Heart right ventricle (tissue), 16 donors: ENCODE data around the gene NUMBL. TPM values are rescaled to one million over a fixed set of nuclear protein-coding genes. Genes with fewer than 3 reads are reported as not detected.
A peak's percentile ranks its signal among the peaks of the same experiment; 100 is the strongest.

Experiments
- ATAC-seq, 8 donors: fragments of 200-7000 bp; cut with Tn5 transposase; one replicate each; pipeline ENCODE4 v1.9.1; 2020; ENCODE audit warnings: mild to moderate bottlenecking in 8 of 8, moderate library complexity in 8 of 8, moderate number of reproducible peaks in 1 of 8
- DNase-seq, 2 donors: peaks; one replicate each; pipeline ENCODE4 v3.0.0-alpha.2; 2020
- H3K27ac ChIP-seq, 10 donors: fragments of 200-600 bp; sonication (generic) in 2 of 10; one replicate each; pipeline versions ENCODE4 v1.5.0 to v1.8.0; 2020 to 2022; ENCODE audit warnings: mild to moderate bottlenecking in 3 of 10
- H3K27me3 ChIP-seq, 7 donors: fragments of 200-600 bp; one replicate each; pipeline ENCODE4 v1.8.0; 2021 to 2022; ENCODE audit warnings: mild to moderate bottlenecking in 2 of 7
- H3K36me3 ChIP-seq, 9 donors: fragments of 200-600 bp; sonication (generic) in 1 of 9; one replicate each; pipeline versions ENCODE4 v1.5.0 to v1.8.0; 2020 to 2022; ENCODE audit warnings: mild to moderate bottlenecking in 2 of 9
- H3K4me1 ChIP-seq, 9 donors: fragments of 200-600 bp; sonication (generic) in 1 of 9; one replicate each; pipeline versions ENCODE4 v1.5.0 to v1.8.0; 2020 to 2022; ENCODE audit warnings: mild to moderate bottlenecking in 4 of 9
- H3K4me3 ChIP-seq, 10 donors: fragments of 200-600 bp; sonication (generic) in 2 of 10; one replicate each; pipeline versions ENCODE4 v1.5.0 to v1.8.0; 2020 to 2022; ENCODE audit warnings: mild to moderate bottlenecking in 7 of 10, moderate library complexity in 2 of 10
- H3K9me3 ChIP-seq, 11 donors: fragments of 200-600 bp in 10 of 11; sonication (generic) in 2 of 11; one replicate each; pipeline versions ENCODE4 v1.5.0 to v1.8.0; 2013 to 2022; ENCODE audit warnings: mild to moderate bottlenecking in 2 of 11, control low read depth in 1 of 11, moderate library complexity in 1 of 11
- WGBS, 2 donors: extraction: QIAGEN DNeasy Blood & Tissue Kit; methylation state at CpG; one replicate each; pipeline ENCODE4 v1.1.7; 2013; ENCODE audit warnings: inconsistent platforms in 1 of 2; 5-methylcytosine and 5-hydroxymethylcytosine counted together
- intact Hi-C, 10 donors: fragments of 100-400 bp; cut with DNase I; formaldehyde crosslinking; loops; one replicate each; pipeline versions ENCODE4 v1.11.1 to v1.14.2; 2022
- long read RNA-seq, 3 donors: library from polyadenylated mRNA; unstranded; transcript quantifications; one replicate each; pipeline ENCODE4 v2.0.0, GENCODE V29; 2020 to 2021
- polyA plus RNA-seq, 2 donors: library from polyadenylated mRNA; stranded (reverse); fragments of 200-250 nt; gene quantifications; one replicate each; pipeline ENCODE4 v1.2.3, GENCODE V29; 2013
- total RNA-seq, 10 donors: library from RNA; stranded (reverse); fragmentation: NEBNext Ultra II Directional in 3 of 10; extraction: Animal tissue kit (Norgen Biotek cat#: 25700) in 3 of 10; gene quantifications; one replicate each; pipeline versions ENCODE4 v1.2.1 to v1.2.4, GENCODE V29; 2021 to 2023
- TF ChIP-seq, protein P1 (sequence below), 9 donors: fragments of 200-600 bp; sonication (generic) in 2 of 9; IDR thresholded peaks; one replicate each; pipeline versions ENCODE4 v1.5.0 to v1.8.0; 2021 to 2022; ENCODE audit warnings: antibody characterized with exemption in 9 of 9, mild to moderate bottlenecking in 5 of 9, moderate library complexity in 1 of 9
- donor health status: Arrhythmogenic right ventricular cardiomyopathy.
- donor health status: ischemic (EF 13 %, LVEDD 7.1; RV severe dilation, severe dysfunction).
- donor health status: healthy with polysubstance abuse.
- donor health status: DM: no; HTN: yes; CAD: no.
- donor health status: DM: no; HTN: no; CAD: no.
- donor health status: ischemic (EF 25% LVEDD 6.9; RV normal size, moderate dysfunction).
- donor health status: ischemic (EF 25% LVEDD 5.7; RV mildly dilated, moderate dysfunction).
- donor health status: healthy.
- donor health status: DM: yes; HTN: yes; CAD: no.
- donor health status: Ischemic cardiomyopathy.
- donor health status: ischemic (EF 35%, LVEDD 5.7; RV mildly dilated, moderate dysfunction).
- donor health status: nonischemic (EF 11% LVEDD 7.7; RV severe dilation, severe dysfunction).
- donor health status: DM: yes; HTN: yes; CAD: no.
- donor health status: PGD.
- donor health status: ischemic (EF 29% LVEDD 5.4; RV normal size, mild dysfunction).
- donor health status: nonischemic (EF 23%, LVEDD 6.1; RV moderate dilation, normal function).

NUMBL gene
- total RNA-seq = 10 to 100 TPM in 5 of 10 donors, 1 to 10 TPM in 5; 7.1 to 15.3 (median 10.0) TPM
- polyA plus RNA-seq = 10 to 100 TPM; 11.2 to 14.0 TPM
- long read RNA-seq, donor 1, partial matches to known transcripts = 0 of 2 reads
- long read RNA-seq, donor 1, other reads (novel, unspliced or antisense) = 2 of 2 reads
- long read RNA-seq, donor 2, partial matches to known transcripts = 2 of 6 reads
- long read RNA-seq, donor 2, other reads (novel, unspliced or antisense) = 4 of 6 reads
- long read RNA-seq, donor 3, partial matches to known transcripts = 0 of 1 reads
- long read RNA-seq, donor 3, other reads (novel, unspliced or antisense) = 1 of 1 reads

- TF ChIP-seq, protein P1, sequence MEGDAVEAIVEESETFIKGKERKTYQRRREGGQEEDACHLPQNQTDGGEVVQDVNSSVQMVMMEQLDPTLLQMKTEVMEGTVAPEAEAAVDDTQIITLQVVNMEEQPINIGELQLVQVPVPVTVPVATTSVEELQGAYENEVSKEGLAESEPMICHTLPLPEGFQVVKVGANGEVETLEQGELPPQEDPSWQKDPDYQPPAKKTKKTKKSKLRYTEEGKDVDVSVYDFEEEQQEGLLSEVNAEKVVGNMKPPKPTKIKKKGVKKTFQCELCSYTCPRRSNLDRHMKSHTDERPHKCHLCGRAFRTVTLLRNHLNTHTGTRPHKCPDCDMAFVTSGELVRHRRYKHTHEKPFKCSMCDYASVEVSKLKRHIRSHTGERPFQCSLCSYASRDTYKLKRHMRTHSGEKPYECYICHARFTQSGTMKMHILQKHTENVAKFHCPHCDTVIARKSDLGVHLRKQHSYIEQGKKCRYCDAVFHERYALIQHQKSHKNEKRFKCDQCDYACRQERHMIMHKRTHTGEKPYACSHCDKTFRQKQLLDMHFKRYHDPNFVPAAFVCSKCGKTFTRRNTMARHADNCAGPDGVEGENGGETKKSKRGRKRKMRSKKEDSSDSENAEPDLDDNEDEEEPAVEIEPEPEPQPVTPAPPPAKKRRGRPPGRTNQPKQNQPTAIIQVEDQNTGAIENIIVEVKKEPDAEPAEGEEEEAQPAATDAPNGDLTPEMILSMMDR (IDR thresholded peaks at IDR 0.05) = no peak
- H3K27me3 ChIP-seq = no peaks in the 10 kb centered on the region
- peaks cover 0 to 44% (median 8%) of the 10 kb centered on the region in 9 donors for H3K36me3 ChIP-seq
- peak within 1 kb of the TSS; percentile 61 to 91 (median 87) for H3K27ac ChIP-seq
- H3K9me3 ChIP-seq = no peaks in the 10 kb centered on the region
- peaks cover 0 to 45% (median 31%) of the 10 kb centered on the region in 9 donors for H3K4me1 ChIP-seq
- peak within 1 kb of the TSS; percentile 51 to 82 (median 70) for H3K4me3 ChIP-seq
- WGBS, 2 donors = 2 to 6% methylated on average over 26 to 50 of the region's 50 CpGs
- ATAC-seq (peak in 1 of 8 donors; percentile 63), DNase-seq (no peak)
- intact Hi-C loops = no loop called here
Measured at GRCh38 chr19:40690050-40690692, at the start of gene NUMBL. Gene NUMBL (minus strand): TSS chr19:40690651. CDS start chr19:40690483, 168 bp downstream.

DNA sequence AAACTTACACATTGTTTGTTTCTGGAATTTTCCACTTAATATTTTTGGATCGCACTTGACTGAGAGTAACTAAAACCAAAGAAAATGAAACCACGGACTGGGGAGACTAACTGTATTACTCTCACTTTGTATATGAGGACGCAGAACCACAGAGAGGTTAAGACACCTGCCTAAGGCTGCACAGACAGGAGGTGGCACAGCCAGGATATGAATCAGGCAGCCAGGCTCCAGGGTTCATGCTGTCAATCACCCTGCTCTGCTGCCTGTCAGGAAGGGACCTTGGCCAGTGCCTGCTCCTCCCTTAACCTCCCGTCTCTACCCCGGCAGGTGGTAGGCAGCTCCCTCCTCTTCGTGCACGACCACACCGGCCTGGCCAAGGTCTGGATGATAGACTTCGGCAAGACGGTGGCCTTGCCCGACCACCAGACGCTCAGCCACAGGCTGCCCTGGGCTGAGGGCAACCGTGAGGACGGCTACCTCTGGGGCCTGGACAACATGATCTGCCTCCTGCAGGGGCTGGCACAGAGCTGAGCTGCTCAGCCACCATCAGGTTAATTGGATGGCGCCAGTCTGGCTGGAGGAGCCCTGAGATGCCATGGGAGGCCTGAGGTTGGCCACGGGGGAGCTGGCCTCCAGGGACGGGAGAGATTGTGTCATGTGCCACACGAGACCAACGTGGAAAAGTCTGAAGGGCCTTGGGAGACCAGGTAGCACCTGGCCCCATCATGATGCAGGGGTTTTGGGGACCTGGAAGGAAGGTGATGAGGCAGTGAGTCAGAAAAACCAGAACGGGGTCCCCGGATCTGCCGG lies 48.8 kb upstream of the NUMBL start:
- intact Hi-C loops = no loop called here
- H3K27ac ChIP-seq = peak overlapping the region in 5 of 10 donors; percentile 15 to 80 (median 70)
- H3K9me3 ChIP-seq = no peaks in the 10 kb centered on the region
- no peak for ATAC-seq
- TF ChIP-seq, protein P1 (IDR thresholded peaks at IDR 0.05) = no peak
- no peak for DNase-seq
- peaks cover 0 to 78% (median 28%) of the 10 kb centered on the region in 9 donors for H3K36me3 ChIP-seq
- peaks cover 0 to 29% (median 9%) of the 10 kb centered on the region in 9 donors for H3K4me1 ChIP-seq
- no peak overlapping the region for H3K4me3 ChIP-seq
- WGBS, 2 donors = 82 to 89% methylated on average over 22 of the region's 22 CpGs
- no peaks in the 10 kb centered on the region for H3K27me3 ChIP-seq

- Histone ChIP-seq H3K4me1 (peaks cover 0 to 29% (median 9%) of the 10 kb centered on the region in 9 donors), H3K27me3 (no peaks in the 10 kb centered on the region), H3K4me3 (no peak overlapping the region), H3K27ac (peak overlapping the region in 4 of 10 donors; percentile 25 to 61 (median 39)), H3K36me3 (peaks cover 0 to 90% (median 45%) of the 10 kb centered on the region in 9 donors), H3K9me3 (no peaks in the 10 kb centered on the region)
- ATAC-seq (peak in 7 of 8 donors; percentile 24 to 67 (median 58)), DNase-seq (peak in 1 of 2 donors; percentile 35)
- intact Hi-C loops = no loop called here
- whole genome bisulfite sequencing, 2 donors = 68 to 75% methylated on average over 9 of the region's 9 CpGs
- TF ChIP-seq, protein P1 (IDR thresholded peaks at IDR 0.05) = no peak
Measured at GRCh38 chr19:40737102-40737644, 46.7 kb upstream of the NUMBL start.

- 88 to 97% methylated on average over 9 of the region's 9 CpGs for WGBS, 2 donors
- ATAC-seq (no peak), DNase-seq (no peak)
- H3K27me3 ChIP-seq = no peaks in the 10 kb centered on the region
- no peak overlapping the region for H3K4me3 ChIP-seq
- peak overlapping the region in 4 of 10 donors; percentile 25 to 61 (median 39) for H3K27ac ChIP-seq
- H3K36me3 ChIP-seq = peaks cover 0 to 93% (median 45%) of the 10 kb centered on the region in 9 donors
- H3K4me1 ChIP-seq = peaks cover 0 to 26% (median 9%) of the 10 kb centered on the region in 9 donors
- intact Hi-C loops = no loop called here
- no peaks in the 10 kb centered on the region for H3K9me3 ChIP-seq
- TF ChIP-seq, protein P1 (IDR thresholded peaks at IDR 0.05) = no peak
Measured at GRCh38 chr19:40736661-40737060, 46.2 kb upstream of the NUMBL start.
